K562 (cell line): ENCODE data around the gene ANKLE2. TPM values are rescaled to one million over a fixed set of nuclear protein-coding genes. Genes with fewer than 3 reads are reported as not detected.

Source experiments
- CBX1 ChIP-seq: sonication (generic); IDR thresholded peaks from 2 replicates; pipeline ENCODE4 v1.6.1; 2016; ENCODE audit warnings: antibody characterized with exemption, low read depth, mild to moderate bottlenecking
- GABPA ChIP-seq: fragments of 200-800 bp; sonication (Bioruptor generic); conservative IDR thresholded peaks from 2 replicates; pipeline ENCODE4 v1.6.1; 2016; ENCODE audit warnings: low read depth, missing genetic modification characterization, missing compliant biosample characterization
- KDM5B ChIP-seq: fragments of 200-600 bp; sonication (generic); IDR thresholded peaks from 2 replicates; pipeline ENCODE4 v1.6.1; 2012; ENCODE audit warnings: low read depth, mild to moderate bottlenecking, moderate library complexity, low read length, control low read depth, inconsistent platforms; ENCODE audit not compliant: insufficient replicate concordance
- LCOR ChIP-seq: sonication (generic); formaldehyde crosslinking; IDR thresholded peaks from 2 replicates; pipeline ENCODE4 v1.8.0; 2022; ENCODE audit warnings: mild to moderate bottlenecking, missing genetic modification reagents
- MLLT1 ChIP-seq, 2 experiments: fragments of 450-650 bp; IDR thresholded peaks; 2 replicates each; pipeline ENCODE4 v1.6.1; 2016
- POLR2A ChIP-seq: fragments of 450-650 bp; conservative IDR thresholded peaks from 2 replicates; pipeline ENCODE4 v1.6.1; 2016
- SIN3A ChIP-seq, 2 experiments: fragments of 150-350 bp in 1 of 2; IDR thresholded peaks; 2 replicates each; pipeline ENCODE4 v1.6.1; 2011 to 2016; ENCODE audit warnings: borderline replicate concordance in 2 of 2, low read depth in 2 of 2, low read length in 2 of 2, mild to moderate bottlenecking in 2 of 2, moderate library complexity in 2 of 2; ENCODE audit not compliant: control insufficient read depth in 1 of 2
- SOX6 ChIP-seq: fragments of 450-650 bp; IDR thresholded peaks from 2 replicates; pipeline ENCODE4 v1.6.1; 2014; ENCODE audit warnings: mild to moderate bottlenecking
- ZFP91 ChIP-seq: sonication (generic); formaldehyde crosslinking; IDR thresholded peaks from 2 replicates; pipeline ENCODE4 v1.8.0; 2022; ENCODE audit warnings: mild to moderate bottlenecking, missing genetic modification reagents
- ZNF140 ChIP-seq: fragments of 250-450 bp; sonication (Bioruptor Pico); IDR thresholded peaks from 2 replicates; pipeline ENCODE4 v1.8.0; 2021; ENCODE audit warnings: moderate library complexity, mild to moderate bottlenecking, inconsistent platforms
- ZNF655 ChIP-seq: fragments of 250-450 bp; sonication (Bioruptor Pico); IDR thresholded peaks from 2 replicates; pipeline ENCODE4 v1.5.0; 2021
- polyA plus RNA-seq, 8 experiments: library from polyadenylated mRNA; depleted of rRNA in 4 of 8; stranded (reverse) in 5 of 8; unstranded in 3 of 8; fragments of >200 nt; fragmentation: Nextera tagmentation in 2 of 8; fragmentation: Illumina TruSeq in 1 of 8; extraction: Ambion mirVana in 2 of 8; extraction: Trizol in 1 of 8; gene quantifications; 2 replicates each; pipeline versions ENCODE4 v1.2.1 to v1.2.3, GENCODE V29; 2011 to 2014; ENCODE audit warnings: inconsistent platforms in 1 of 8, missing spikeins in 1 of 8
- total RNA-seq, 7 experiments: library from RNA; depleted of rRNA in 6 of 7; stranded (reverse); fragments of >200 nt in 6 of 7; fragmentation: Illumina TruSeq in 2 of 7; extraction: Trizol in 2 of 7; gene quantifications; 2 replicates each; pipeline versions ENCODE4 v1.2.1 to v1.2.3, GENCODE V29; 2011 to 2021; ENCODE audit warnings: low replicate concordance in 1 of 7

ANKLE2 gene
- total and polyA plus RNA-seq, 9 of the 15 experiments (the other 6 are each of a cell fraction or from before 2014, with no cell fraction given) = 3.2 to 57.7 (median 45.6) TPM

GRCh38 chr12:132761032-132761920, at the start of gene ANKLE2 (continued):
- TF ChIP-seq MLLT1 (IDR thresholded peaks at IDR 0.05) (peak in 1 of 2 experiments; percentile 68; a peak in 1 of 4 replicates), SOX6 (no peak), ZNF140 (CRISPR knock-in tag) (no peak), SIN3A (IDR thresholded peaks at IDR 0.05; ENCODE audit: borderline replicate concordance in 2 of 2, control insufficient read depth in 1 of 2, low read depth in 2 of 2, low read length in 2 of 2) (peak; percentile 22 to 46; a peak in 1 of 4 replicates), KDM5B (peak; percentile 32), GABPA (tag) (peak; percentile 25; the same call in 1 of the 2 replicates), CBX1 (no peak), POLR2A (peak; percentile 45; the same call in 1 of the 2 replicates), ZNF655 (CRISPR knock-in tag) (no peak), LCOR (CRISPR knock-in tag) (no peak), ZFP91 (CRISPR knock-in tag) (no peak)
